Activated CD4-positive, alpha-beta T cell treated with anti-CD3 and anti-CD28 coated beads for 4 hours (primary cell): Measurements from ENCODE around the gene OXER1.
"Not testable (repeated sequence)": the region's sequence is repeated elsewhere in the genome, so short reads cannot be mapped to it uniquely, and the experiment has no call there.

Source experiments
- DNase-seq, 2 donors: peaks; one replicate each; pipeline ENCODE4 v3.0.0-alpha.2; 2020

The OXER1 gene

GRCh38 chr2:42747422-42747821 is 16.5 kb downstream of the OXER1 start:
- no peak for DNase-seq

DNA sequence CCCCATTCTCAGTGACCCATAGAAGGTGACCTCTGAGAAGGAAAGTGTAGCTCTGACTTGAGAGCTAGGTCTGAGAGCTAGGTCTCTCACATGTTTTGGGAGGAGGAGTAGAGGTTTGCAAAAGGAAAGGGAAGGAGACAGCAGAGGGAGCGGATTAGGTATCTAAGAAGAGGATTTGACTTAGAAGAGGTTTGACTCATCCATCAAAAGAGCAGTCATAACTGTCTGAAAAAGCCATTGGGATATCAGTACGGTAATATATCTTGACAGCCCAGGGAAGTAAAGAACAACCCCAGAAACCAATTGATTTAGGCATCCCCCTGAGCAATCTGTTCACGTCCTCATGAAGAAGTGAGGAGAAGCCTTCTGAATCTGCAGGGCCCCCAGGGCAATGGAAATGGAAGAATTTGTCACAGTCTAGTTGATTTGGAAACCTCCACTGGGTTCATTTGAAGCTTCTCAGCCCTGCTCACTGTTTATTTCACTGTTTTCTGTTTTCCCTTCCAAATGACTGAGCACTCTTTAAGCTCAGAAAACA is 19.3 kb downstream of the OXER1 start:
- no peak for DNase-seq

DNA sequence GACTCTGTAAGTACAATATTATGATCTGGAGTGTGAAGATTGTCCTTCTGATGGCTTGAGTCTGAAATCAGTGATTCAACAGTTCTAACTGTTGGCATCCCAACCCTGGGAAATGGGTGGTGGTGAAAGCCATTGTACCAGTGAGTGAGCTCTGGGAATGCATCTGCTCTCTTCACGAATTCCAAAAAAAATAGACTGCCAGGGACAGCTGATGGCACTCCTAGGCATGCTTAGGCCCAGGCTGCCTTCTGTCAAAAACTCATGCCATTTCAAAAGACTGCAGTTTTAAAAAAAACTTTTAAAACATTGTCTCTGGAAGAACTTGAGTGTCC is 20.3 kb downstream of the OXER1 start:
- no peak for DNase-seq

GRCh38 chr2:42742740-42743658 is 20.9 kb downstream of the OXER1 start:
- DNase-seq = no peak

DNA sequence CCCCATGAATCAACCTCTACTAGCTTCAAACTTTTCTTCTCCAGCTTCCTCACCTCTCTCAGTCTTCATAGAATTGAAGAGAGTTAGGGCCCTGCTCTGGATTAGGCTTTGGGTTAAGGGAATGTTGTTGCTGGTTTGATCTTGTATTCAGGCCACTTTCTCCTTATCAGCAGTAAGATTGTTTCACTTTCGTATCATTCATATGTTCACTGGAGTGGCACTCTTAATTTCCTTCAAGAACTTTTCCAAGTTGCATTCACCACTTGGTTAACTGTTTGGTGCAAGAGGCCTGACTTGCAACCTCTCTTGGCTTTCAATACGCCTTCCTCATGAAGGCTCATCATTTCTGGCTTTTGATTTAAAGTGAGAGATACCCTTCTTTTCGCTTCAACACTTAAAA is 22.8 kb downstream of the OXER1 start:
- DNase-seq = no peak

DNA sequence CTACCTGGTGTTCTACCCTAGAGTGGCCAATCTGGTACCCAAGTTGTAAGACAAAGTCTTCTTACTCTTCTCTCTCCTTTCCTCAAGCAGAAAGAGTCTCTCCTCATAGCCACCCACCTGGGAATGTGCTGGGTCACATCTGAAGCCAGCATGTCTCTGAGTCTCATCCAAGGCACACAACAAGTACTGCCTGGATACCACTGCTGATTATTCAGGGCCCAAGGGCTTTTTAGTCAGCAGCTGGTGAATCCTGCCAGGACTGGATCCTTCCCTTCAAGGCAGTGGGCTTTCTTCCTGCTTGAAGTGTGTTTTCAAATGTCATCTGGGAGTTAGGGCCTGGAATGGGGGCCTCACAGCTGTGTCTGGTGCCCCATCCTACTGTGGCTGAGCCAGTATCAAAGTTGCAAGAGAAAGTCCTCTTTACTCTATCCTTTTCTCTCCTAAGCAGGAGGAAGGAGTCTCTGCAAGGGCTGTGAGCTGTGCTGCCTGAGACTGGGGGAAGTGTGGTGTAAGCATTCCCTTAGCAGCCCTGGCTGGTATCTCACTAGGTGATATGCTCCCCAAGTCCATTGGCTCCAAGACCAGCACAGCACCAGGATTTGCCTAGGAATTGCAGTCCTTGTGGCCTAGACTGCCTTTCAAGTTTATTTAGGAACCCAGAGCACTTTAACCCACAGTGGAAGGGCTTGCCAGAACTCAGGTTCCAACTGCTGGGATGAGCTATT is 27.2 kb downstream of the OXER1 start:
- no peak for DNase-seq

- DNase-seq = no peak
These were observed 30.1 kb downstream of the OXER1 start for GRCh38 chr2:42733852-42734251.

GRCh38 chr2:42731316-42731715 is 32.6 kb downstream of the OXER1 start:
- not testable (repeated sequence) for DNase-seq

GRCh38 chr2:42726680-42727079 is 37.3 kb downstream of the OXER1 start:
- DNase-seq = no peak

DNA sequence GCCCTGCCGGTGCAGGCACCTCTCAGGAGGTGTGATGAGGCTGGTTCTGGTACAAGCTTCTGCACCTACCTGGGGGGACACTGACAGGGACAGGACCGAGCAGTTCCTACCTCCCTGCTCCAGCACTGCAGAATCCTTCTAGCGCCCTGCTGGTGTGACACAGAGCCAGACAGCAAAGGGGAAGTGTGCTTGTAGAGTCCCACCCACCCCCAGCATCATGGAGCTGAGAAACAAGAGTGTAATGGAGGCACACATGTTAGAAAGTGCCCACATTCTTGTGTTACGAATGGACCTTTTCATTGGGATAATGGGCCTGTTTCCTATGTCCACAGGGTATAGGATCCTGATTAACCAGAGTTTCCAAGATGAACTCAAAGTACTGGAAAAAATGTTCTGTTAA is 38.3 kb downstream of the OXER1 start:
- DNase-seq = no peak

DNA sequence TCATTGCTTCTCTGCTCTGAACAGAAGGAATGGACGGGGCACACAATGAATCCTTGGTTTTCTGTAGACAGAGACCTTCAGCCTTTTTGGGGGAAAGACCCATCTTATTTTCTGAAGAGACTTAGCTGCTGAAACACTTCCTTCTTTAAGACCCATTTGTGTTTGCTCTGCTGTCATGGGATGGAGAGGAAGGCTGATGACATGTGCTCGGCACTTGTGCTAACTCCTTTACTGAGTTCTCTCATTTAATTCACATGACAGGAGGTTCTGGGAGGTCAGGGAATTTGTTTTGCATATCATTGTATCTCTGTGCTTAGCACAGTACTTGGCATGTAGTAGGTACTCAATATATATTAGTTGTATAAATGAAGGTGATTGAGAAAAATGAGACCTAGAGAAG is 39.0 kb downstream of the OXER1 start:
- no peak for DNase-seq

- DNase-seq = no peak
These were observed 40.5 kb downstream of the OXER1 start for GRCh38 chr2:42723465-42723864.

DNA sequence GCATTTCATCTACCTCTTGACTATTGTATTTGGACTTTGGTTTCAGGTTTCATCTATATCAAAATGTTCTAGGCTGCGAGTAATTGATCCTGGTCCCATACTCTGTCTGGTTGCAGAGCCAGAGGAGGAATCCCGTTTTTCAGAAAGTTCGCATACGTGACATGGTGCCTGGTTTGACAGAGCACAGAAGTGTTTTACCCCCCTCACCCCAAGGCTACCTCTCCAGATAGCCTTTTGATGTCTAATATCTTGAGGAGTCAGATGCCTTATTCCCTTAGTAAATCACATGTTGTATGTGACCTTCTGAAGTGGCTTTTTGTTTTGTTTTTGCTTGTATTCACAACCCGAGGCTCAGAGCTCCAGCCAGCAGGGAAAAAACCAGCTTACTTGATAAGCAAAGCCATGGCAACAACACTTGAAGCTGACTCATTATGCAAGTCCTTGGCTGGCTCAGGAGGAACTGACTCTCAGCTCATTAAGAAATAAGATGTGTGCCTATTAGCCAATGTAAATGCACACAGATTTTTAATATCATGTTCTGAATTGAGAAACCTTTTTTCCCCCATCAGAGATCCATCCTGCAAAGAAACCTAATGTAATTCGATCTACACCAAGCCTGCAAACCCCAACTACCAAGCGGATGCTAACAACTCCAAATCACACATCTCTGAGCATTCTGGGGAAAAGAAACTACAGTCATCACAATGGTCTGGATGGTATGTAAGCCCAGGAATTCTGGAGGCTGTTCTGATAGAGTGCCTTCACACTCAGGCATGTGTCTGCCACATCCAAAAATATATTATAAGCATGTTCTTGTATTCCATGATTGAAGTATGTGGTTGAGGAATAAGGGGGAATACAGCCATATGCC is 41.4 kb downstream of the OXER1 start:
- no peak for DNase-seq

DNA sequence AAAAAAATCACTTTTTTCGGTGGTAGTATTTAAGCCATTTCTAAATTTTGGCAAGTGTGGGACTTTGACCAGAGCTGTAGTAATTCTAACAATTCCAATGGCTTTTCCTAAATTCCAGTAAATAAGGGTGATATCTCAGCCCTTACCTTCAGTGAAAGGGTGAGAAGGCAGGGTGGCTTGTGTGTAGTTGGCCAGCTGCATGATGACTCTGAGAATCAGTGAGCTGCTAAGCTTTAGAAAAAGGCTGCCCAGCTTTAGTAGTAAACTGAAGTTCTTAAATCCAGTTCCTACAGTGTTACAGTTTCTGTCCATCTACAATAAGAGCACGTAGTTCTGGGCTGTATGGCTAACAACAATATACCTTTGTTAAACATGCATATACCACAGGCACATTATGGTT is 42.0 kb downstream of the OXER1 start:
- DNase-seq = no peak

DNA sequence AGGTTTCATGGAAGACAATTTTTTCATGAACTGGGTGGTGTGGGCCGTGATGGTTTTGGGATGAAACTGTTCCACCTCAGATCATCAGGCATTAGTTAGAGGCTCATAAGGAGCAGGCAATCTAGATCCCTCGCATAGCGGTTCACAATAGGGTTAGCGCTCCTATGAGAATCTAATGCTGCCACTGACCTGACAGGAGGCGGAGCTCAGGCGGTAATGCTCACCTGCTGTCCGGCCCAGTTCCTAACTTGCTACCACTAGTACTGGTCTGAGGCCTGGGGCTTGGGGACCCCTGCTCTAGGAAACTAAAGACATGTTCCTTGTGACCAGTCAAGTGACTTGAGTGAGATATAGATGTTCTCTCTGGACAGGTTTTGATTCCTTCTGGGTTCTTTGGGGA is 49.2 kb downstream of the OXER1 start:
- DNase-seq = no peak

DNA sequence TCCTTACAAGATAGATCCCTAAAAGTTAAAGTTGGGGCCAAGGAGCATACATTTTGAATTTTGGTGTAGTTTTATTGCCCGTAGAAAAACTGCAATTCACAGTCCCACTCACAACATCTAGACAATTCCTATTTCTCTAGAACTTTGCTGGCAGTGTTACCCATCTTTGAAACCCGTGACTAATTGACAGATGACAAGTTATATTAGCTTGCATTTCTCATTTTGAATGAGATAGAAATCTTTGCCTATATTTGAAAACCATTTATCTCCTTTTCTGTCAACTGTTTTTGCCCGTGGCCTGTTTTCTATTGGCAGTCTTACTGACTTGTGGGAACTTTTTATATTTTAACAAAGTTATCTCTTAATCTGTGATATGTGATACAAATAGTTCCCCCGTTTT is 50.0 kb downstream of the OXER1 start:
- no peak for DNase-seq

DNA sequence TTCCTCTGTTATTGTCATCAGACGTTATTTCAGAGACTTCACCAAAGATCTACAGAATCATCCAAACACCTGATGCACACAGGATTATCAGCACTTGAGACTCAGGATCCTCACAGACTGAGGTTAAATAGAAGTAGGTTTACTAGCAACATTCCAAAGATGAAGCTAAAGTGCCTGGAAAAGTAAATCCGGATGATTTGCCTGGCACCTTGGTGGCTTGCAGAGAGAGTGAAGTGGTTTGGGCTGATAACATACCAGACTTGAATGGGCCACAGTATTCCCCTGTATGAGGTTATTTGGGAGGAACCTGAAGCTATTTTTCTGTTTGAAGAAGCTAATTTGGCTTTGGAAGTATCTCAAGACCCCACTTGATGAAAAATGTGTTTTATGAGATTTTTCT is 51.0 kb downstream of the OXER1 start:
- no peak for DNase-seq
